Breast epithelium (tissue), 4 donors: ENCODE measurements around the gene SNX25. TPM values are rescaled to one million over a fixed set of nuclear protein-coding genes. Genes with fewer than 3 reads are reported as not detected.

Experiments
- DNase-seq, 2 donors: peaks; one replicate each; pipeline ENCODE4 v3.0.0-alpha.2; 2019; ENCODE audit warnings: low spot score in 2 of 2
- H3K27ac ChIP-seq, 2 donors: fragments of 200-600 bp; sonication (generic) in 1 of 2; one replicate each; pipeline ENCODE4 v1.5.1; 2016 to 2019; ENCODE audit warnings: mild to moderate bottlenecking in 1 of 2
- H3K27me3 ChIP-seq, 2 donors: fragments of 200-600 bp; sonication (generic) in 1 of 2; one replicate each; pipeline versions ENCODE4 v1.5.1 to v1.6.0; 2017 to 2019; ENCODE audit warnings: control low read depth in 1 of 2, mild to moderate bottlenecking in 1 of 2
- H3K36me3 ChIP-seq: fragments of 200-600 bp; one replicate; pipeline ENCODE4 v1.5.1; 2019
- H3K4me1 ChIP-seq, 2 donors: fragments of 200-600 bp; sonication (generic); one replicate each; pipeline ENCODE4 v1.5.1; 2016 to 2019; ENCODE audit warnings: control low read depth in 1 of 2
- H3K4me3 ChIP-seq, 3 donors: fragments of 200-600 bp; sonication (generic); 1 replicate in 2 of 3; 2 replicates in 1 of 3; pipeline ENCODE4 v1.5.1; 2016 to 2019; ENCODE audit warnings: mild to moderate bottlenecking in 3 of 3, moderate library complexity in 2 of 3
- H3K9me3 ChIP-seq, 2 donors: fragments of 200-600 bp; sonication (generic) in 1 of 2; one replicate each; pipeline ENCODE4 v1.5.1; 2016 to 2019; ENCODE audit warnings: control low read depth in 1 of 2
- POLR2A ChIP-seq: fragments of 450-650 bp; IDR thresholded peaks from one replicate; pipeline ENCODE4 v1.6.1; 2016; ENCODE audit warnings: antibody characterized with exemption, mild to moderate bottlenecking, moderate library complexity
- POLR2AphosphoS5 ChIP-seq, 3 donors: sonication (generic); formaldehyde crosslinking; IDR thresholded peaks; one replicate each; pipeline ENCODE4 v1.6.1; 2017; ENCODE audit warnings: antibody characterized with exemption in 3 of 3
- intact Hi-C: fragments of 100-400 bp; cut with DNase I; formaldehyde crosslinking; loops from one replicate; pipeline ENCODE4 v1.15.1; 2023; ENCODE audit warnings: low total_unique reads
- total RNA-seq, 3 donors: library from RNA; depleted of rRNA; stranded (reverse); fragments of >200 nt; gene quantifications; one replicate each; pipeline ENCODE4 v1.1.0, GENCODE V29; 2016
- TF ChIP-seq, protein P1 (sequence below), 3 donors: fragments of 450-650 bp; IDR thresholded peaks; one replicate each; pipeline ENCODE4 v1.5.1; 2016 to 2017; ENCODE audit warnings: antibody characterized with exemption in 3 of 3, mild to moderate bottlenecking in 3 of 3, moderate library complexity in 3 of 3

SNX25 gene
- total RNA-seq, 3 donors from 2014 or later, result 16.8 to 30.1 (median 29.8) TPM

DNA sequence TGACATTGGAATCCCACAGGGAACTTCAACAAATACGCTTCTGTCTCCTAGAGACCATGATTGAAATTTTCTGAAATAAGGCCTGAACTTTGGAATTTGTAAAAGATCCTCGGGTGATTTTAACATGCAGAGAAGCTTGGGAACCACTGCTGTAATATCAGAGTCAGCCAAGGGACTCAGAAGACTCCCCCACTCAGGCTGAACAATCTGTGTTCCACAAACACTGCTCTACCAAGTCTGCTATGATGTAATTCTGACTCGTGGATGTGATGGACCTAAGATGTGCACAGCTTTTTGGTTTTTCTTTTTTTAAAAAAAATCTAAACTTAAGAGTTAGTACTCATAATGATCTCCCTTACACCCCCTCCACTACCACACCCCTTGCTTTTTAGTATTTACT is 160.3 kb downstream of the SNX25 start:
- no peaks in the 10 kb centered on the region for H3K9me3 ChIP-seq
- intact Hi-C loops, result no loop called here
- DNase-seq, result no peak
- no peak overlapping the region for H3K4me3 ChIP-seq
- TF ChIP-seq, protein P1, sequence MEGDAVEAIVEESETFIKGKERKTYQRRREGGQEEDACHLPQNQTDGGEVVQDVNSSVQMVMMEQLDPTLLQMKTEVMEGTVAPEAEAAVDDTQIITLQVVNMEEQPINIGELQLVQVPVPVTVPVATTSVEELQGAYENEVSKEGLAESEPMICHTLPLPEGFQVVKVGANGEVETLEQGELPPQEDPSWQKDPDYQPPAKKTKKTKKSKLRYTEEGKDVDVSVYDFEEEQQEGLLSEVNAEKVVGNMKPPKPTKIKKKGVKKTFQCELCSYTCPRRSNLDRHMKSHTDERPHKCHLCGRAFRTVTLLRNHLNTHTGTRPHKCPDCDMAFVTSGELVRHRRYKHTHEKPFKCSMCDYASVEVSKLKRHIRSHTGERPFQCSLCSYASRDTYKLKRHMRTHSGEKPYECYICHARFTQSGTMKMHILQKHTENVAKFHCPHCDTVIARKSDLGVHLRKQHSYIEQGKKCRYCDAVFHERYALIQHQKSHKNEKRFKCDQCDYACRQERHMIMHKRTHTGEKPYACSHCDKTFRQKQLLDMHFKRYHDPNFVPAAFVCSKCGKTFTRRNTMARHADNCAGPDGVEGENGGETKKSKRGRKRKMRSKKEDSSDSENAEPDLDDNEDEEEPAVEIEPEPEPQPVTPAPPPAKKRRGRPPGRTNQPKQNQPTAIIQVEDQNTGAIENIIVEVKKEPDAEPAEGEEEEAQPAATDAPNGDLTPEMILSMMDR (IDR thresholded peaks at IDR 0.05), result no peak
- no peak for TF ChIP-seq POLR2AphosphoS5 (IDR thresholded peaks at IDR 0.05)
- TF ChIP-seq POLR2A, result no peak
- H3K36me3 ChIP-seq, result no peaks in the 10 kb centered on the region
- H3K4me1 ChIP-seq, result no peaks in the 10 kb centered on the region
- no peaks in the 10 kb centered on the region for H3K27me3 ChIP-seq
- H3K27ac ChIP-seq, result no peak overlapping the region

DNA sequence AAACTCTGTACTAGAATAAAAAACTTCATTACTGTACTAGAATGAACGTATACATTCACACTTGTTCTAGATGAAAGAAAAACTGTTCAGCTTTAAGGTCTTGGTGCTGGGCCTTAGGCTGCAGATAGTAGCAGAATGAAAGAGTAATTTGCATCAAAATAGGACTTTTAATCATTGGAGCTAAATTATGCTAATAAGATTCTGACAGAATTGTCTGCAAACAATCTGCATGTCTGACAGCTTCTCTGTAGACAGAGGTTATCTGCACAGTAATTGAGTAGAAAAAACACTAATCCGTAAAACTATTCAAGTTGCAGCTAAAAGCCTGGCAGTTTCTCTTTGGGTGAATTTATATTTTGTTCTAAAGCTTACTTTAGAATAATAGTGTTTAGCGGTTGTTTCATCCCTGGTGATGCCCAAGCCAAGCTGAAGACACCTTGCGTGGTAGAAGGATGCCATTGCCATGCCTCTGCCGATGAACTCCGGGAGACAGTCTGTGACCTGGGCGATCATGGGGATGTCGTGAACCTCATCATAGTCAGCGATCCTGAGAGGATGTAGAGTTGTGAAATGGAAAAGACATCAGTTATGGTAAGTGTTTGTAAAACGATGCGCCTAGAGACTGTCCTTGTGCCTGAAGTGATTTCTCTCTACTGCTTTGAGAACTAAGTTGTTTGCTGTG is 161.0 kb downstream of the SNX25 start:
- Histone ChIP-seq H3K27ac (no peak overlapping the region), H3K27me3 (no peaks in the 10 kb centered on the region)
- intact Hi-C loops, result no loop called here

DNA sequence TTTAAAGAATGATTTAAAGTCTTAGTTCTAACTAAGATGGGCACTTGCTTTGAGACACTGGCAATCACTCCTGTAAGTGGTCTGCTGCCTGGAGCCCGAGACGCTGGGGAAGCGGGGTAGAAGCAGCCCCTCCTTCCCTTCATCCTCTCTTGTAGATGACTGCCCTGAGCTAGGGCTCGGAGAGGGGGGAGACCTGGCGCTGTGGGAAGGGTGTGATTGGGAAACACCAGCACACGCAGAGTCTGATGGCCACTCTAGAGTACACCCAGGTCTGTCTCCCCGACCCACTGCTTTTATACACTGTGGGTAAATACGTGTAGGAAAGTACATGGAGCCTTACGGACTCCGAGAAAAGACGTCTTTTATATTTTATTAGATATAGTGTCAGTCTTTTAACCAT is 162.3 kb downstream of the SNX25 start:
- Histone ChIP-seq H3K36me3 (no peaks in the 10 kb centered on the region), H3K27me3 (no peaks in the 10 kb centered on the region), H3K9me3 (no peaks in the 10 kb centered on the region), H3K4me3 (no peak overlapping the region), H3K4me1 (no peaks in the 10 kb centered on the region), H3K27ac (no peak overlapping the region)
- DNase-seq, result no peak
- intact Hi-C loops, result no loop called here
- no peak for TF ChIP-seq POLR2A
- TF ChIP-seq POLR2AphosphoS5 (IDR thresholded peaks at IDR 0.05), result no peak
- TF ChIP-seq, protein P1 (IDR thresholded peaks at IDR 0.05), result no peak

More for the DNA sequence above, 161.0 kb downstream of the SNX25 start:
- TF ChIP-seq POLR2A, result no peak
- TF ChIP-seq POLR2AphosphoS5 (IDR thresholded peaks at IDR 0.05), result no peak
- no peak for DNase-seq
- H3K9me3 ChIP-seq, result no peaks in the 10 kb centered on the region
- no peaks in the 10 kb centered on the region for H3K36me3 ChIP-seq
- H3K4me3 ChIP-seq, result no peak overlapping the region
- H3K4me1 ChIP-seq, result no peaks in the 10 kb centered on the region

DNA sequence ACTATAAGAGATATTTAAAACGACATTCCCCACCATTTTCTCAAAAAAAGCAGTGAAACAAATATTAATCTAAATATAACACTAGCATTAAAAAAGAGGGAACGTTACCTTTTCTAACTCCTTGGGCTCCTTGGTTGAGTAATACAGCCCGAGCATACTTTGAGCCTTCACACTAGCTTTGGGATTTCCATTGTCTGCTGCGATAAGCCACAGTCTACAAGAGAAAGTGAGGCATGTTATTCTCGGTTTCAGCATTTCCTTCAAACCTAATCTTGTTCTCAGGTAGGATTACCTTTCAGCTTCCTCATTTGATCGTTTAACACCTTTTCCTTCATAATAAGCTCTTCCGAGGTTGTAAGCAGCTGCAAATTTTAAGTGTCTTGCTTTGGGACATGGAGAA is 164.6 kb downstream of the SNX25 start:
- Histone ChIP-seq H3K9me3 (no peaks in the 10 kb centered on the region), H3K4me1 (no peaks in the 10 kb centered on the region), H3K36me3 (no peaks in the 10 kb centered on the region), H3K27me3 (no peaks in the 10 kb centered on the region), H3K27ac (no peak overlapping the region), H3K4me3 (no peak overlapping the region)
- intact Hi-C loops, result no loop called here
- TF ChIP-seq POLR2A (no peak), POLR2AphosphoS5 (IDR thresholded peaks at IDR 0.05) (no peak)
- TF ChIP-seq, protein P1 (IDR thresholded peaks at IDR 0.05), result no peak
- no peak for DNase-seq

DNA sequence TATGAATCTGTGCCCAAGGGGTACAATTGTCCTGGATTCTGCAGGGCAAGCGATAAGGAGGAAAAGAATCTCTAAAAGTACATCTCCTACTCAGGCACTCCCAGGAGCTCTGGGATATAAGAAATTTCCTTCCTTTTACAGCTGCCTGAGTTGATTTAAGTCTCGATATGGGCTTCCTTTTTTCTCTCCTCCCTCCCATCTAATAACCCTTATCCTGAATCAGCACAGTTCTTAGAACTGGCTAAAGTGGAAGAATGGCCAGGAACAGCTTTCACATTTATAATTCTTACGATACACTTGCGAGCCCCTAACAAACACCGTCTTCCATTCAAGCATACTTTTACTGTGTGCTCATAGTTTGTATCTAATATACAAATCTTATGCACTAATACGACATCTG is 165.2 kb downstream of the SNX25 start:
- no peak overlapping the region for H3K4me3 ChIP-seq
- no peaks in the 10 kb centered on the region for H3K4me1 ChIP-seq
- intact Hi-C loops, result no loop called here
- H3K36me3 ChIP-seq, result no peaks in the 10 kb centered on the region
- no peaks in the 10 kb centered on the region for H3K9me3 ChIP-seq
- no peak for TF ChIP-seq POLR2A
- no peak for TF ChIP-seq POLR2AphosphoS5 (IDR thresholded peaks at IDR 0.05)
- TF ChIP-seq, protein P1 (IDR thresholded peaks at IDR 0.05), result no peak
- H3K27ac ChIP-seq, result no peak overlapping the region
- DNase-seq, result no peak
- no peaks in the 10 kb centered on the region for H3K27me3 ChIP-seq

DNA sequence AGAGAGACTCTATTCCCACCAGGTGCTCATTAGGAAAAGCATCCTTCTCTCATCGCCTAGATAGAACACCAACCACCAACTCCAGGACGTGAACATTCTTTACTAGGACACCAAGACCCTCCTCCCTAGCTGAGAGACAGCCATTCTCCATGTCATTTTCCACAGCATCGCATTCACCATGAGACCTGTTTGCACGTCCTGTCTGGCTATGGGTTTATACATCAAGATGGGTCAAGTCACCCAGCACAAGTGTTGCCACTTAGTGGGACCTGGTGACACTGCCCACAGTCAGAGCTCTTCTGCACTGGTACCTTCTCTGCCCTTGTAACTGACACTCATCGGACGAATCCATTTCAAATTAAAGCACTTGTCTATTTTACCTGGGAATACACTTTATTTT is 168.9 kb downstream of the SNX25 start:
- Histone ChIP-seq H3K36me3 (no peaks in the 10 kb centered on the region), H3K4me3 (no peak overlapping the region), H3K27me3 (no peaks in the 10 kb centered on the region), H3K27ac (no peak overlapping the region), H3K4me1 (no peaks in the 10 kb centered on the region), H3K9me3 (no peaks in the 10 kb centered on the region)
- DNase-seq, result no peak
- TF ChIP-seq POLR2A (no peak), POLR2AphosphoS5 (IDR thresholded peaks at IDR 0.05) (no peak)
- TF ChIP-seq, protein P1 (IDR thresholded peaks at IDR 0.05), result no peak
- intact Hi-C loops, result no loop called here
